GM08714 (cell line): ENCODE data around the gene CRIM1.
"Not testable (repeated sequence)": the region's sequence is repeated elsewhere in the genome, so short reads cannot be mapped to it uniquely, and the experiment has no call there.

Experiments used
- H3K4me3 ChIP-seq: fragments of 200-500 bp; sonication (Bioruptor generic); 2 replicates; pipeline ENCODE4 v1.5.1; 2014; ENCODE audit warnings: mild to moderate bottlenecking, low read length, inconsistent platforms
- ZNF274 ChIP-seq: IDR thresholded peaks from 2 replicates; pipeline ENCODE4 v1.6.1; 2012; ENCODE audit warnings: mild to moderate bottlenecking, low read depth, low read length

Gene CRIM1, protein sequence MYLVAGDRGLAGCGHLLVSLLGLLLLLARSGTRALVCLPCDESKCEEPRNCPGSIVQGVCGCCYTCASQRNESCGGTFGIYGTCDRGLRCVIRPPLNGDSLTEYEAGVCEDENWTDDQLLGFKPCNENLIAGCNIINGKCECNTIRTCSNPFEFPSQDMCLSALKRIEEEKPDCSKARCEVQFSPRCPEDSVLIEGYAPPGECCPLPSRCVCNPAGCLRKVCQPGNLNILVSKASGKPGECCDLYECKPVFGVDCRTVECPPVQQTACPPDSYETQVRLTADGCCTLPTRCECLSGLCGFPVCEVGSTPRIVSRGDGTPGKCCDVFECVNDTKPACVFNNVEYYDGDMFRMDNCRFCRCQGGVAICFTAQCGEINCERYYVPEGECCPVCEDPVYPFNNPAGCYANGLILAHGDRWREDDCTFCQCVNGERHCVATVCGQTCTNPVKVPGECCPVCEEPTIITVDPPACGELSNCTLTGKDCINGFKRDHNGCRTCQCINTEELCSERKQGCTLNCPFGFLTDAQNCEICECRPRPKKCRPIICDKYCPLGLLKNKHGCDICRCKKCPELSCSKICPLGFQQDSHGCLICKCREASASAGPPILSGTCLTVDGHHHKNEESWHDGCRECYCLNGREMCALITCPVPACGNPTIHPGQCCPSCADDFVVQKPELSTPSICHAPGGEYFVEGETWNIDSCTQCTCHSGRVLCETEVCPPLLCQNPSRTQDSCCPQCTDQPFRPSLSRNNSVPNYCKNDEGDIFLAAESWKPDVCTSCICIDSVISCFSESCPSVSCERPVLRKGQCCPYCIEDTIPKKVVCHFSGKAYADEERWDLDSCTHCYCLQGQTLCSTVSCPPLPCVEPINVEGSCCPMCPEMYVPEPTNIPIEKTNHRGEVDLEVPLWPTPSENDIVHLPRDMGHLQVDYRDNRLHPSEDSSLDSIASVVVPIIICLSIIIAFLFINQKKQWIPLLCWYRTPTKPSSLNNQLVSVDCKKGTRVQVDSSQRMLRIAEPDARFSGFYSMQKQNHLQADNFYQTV

DNA sequence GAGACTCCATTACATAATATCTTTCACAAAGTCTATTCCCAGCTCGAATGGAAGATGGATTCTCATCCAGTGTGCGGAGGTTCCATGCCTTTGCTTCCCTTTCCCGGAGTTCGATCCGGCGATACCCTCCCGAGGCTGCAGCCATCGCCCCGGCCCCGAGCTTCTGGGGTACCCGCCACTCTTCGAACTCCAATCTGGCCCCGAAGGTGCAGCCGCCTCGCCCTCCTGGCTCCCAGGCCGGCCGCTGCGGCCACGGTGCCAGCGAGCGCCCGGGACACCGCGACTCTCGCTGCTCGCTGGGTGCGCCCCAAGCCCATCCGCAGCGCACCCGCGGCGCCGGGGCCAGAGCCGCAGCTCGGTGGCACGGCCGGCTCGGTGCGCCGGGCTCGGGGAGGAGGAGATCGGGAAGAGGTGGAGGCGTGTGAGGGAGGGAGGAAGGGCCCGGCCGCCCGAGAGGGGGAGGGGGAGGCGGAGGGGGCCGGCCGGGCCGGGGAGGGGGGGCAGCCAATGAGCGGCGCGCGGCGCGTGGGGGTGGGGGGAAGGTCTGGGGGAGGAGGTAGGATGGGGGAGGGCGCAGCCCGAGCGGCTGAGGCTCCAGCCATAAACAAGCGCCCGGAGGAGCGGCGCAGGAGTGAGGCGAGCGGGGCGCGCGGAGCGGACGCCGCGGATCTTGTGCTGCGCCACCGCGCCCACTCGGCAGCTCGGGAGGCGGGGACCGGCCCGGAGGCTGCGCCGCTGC, at the start of gene CRIM1:
Gene CRIM1 (plus strand): TSS at position 628 of the 739 bp plus-strand sequence. CDS start 515 bp downstream, outside the sequence.
- peak within 1 kb of the TSS; percentile 69 for H3K4me3 ChIP-seq

DNA sequence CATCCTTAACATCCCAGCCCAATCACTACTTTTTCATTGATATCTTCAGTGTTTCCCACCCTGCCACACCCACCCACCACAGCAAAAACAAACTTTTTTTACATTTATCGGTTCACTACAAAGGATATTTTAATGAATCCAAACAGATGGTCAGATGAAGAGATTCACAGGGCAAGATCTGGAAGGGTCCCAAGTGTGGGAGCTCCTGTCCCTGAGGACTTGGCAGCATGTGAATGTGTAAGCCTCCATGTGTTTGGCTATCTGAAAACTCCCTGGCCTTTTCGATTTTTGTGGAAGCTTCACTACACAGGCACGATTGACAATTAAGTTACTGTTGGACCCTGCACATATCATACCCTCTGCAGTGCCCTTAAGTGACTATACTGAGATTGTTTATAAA, 48.1 kb upstream of the CRIM1 start:
- no peak overlapping the region for H3K4me3 ChIP-seq
- TF ChIP-seq ZNF274 = no peak

More for the DNA sequence above, at the start of gene CRIM1:
- TF ChIP-seq ZNF274 = no peak

DNA sequence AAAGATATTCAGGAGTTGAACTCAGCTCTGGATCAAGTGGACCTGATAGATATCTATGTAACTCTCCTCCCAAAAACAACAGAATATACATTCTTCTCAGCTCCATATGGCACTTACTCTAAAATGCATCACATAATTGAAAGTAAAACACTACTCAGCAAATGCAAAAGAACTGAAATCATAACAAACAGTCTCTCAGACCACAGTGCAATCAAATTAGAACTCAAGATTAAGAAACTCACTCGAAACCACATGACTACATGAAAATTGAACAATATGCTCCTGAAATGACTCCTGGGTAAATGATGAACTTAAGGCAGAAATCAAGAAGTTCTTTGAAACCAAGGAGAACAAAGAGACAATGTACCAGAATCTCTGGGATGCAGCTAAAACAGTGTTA, 45.1 kb upstream of the CRIM1 start:
- H3K4me3 ChIP-seq = not testable (repeated sequence)

DNA sequence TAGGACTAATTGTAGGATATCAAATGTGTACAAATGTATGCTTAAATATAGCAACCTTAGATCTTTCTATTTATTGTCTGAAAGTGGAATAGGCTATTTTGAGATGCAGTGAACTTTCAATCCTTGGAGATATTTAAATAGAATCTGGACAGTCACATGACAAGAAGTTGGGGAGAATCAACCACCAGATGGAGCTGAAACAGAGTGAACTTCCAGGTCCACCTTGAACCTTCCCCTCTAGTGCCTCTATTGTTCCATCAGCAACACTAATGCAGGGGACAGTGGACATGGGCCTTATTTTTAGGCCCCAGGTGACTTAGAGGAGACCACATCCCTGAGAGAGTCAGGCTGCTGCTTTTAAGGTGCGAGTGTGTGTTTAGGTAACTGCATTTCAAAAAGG, 37.0 kb upstream of the CRIM1 start:
- H3K4me3 ChIP-seq = no peak overlapping the region
- no peak for TF ChIP-seq ZNF274

DNA sequence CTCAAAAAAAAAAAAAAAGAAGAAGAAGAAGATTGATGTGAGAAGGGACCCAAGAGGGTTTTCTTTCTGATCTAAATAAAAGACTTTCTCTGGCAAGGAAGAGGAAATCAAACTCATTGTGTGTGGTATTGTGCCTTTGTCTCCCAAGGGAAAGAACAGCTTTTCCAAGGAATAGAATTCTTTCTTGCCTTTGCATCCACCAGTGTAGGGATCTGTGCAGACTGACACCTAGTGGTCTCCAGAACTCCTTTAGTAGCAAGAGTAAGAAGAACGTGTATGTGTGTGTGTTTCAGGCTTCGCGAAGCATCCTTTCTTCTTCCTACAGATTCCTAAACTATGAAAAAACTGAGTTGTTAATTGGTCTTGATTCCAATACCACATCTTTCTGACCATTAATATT, 33.5 kb upstream of the CRIM1 start:
- TF ChIP-seq ZNF274 = no peak
- H3K4me3 ChIP-seq = no peak overlapping the region

DNA sequence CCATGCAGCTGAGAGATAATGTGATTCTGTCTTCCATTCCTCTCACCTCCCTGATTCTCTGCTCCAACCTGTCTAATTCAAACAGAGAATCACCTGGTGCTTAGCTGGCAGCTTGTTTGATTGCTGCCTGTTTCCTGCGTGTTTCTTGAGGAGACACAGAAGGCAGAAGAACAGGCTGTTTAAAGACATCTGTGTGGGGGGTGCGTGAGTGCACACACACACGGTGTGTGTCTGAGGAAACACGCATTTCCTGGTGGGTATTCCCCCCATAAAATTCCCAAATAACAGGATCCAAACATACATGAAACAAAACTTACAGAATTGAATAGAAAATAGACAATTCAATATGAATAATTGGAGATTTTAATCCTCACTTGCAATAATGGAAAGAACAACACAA, 29.3 kb upstream of the CRIM1 start:
- no peak for TF ChIP-seq ZNF274
- H3K4me3 ChIP-seq = no peak overlapping the region

DNA sequence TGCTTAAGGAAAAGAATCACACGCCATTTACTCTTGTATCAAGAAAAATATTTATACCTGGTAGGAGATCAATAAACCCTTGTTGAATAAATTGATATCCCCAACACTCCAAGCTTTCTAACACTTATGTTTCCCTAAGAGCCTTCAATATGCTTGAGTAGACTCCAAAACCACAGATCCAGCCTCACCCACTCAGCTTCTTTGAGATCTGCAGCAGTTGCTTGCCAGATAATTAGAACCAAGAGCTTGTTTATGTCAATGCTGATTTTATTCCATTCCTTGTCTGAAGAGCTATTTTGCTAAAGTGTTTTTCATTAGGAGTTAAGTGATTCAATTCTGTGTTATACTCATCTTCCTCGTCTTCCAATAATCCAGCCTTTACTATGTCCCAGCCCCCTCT, 26.3 kb upstream of the CRIM1 start:
- no peak for TF ChIP-seq ZNF274
- H3K4me3 ChIP-seq = no peak overlapping the region

DNA sequence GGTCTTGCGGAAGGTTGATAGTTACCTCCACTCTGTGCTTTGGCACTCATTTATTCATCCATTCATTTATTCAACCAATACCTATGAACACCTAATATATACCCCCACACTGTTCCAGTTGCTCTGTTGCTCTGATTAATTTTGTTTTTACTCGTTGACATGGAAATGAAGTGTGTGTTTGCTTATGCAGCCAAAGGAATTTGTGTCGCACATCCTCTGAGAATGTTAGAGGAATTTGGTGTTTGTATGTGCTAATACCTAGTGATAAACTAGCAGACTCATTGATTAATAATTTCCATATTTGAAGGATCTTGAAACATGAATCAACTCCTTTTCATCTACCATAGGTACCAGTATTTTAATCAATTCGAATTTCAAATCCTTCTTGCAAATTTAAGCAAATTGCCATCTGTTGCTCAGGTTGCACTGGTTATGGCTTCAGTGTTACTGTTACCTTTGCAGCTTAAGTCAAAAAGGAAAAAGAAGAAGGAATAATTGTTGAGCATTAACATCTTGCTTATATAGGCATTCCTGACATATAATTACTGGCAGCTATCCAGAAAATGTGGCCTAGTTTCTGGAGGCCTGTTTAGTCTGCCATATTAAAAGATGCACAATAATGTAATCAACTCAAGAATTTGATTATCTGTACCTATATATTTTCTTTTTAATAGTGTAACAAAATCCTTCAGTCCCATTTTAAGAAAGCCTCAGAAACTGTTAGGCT, 25.7 kb upstream of the CRIM1 start:
- H3K4me3 ChIP-seq = no peak overlapping the region

DNA sequence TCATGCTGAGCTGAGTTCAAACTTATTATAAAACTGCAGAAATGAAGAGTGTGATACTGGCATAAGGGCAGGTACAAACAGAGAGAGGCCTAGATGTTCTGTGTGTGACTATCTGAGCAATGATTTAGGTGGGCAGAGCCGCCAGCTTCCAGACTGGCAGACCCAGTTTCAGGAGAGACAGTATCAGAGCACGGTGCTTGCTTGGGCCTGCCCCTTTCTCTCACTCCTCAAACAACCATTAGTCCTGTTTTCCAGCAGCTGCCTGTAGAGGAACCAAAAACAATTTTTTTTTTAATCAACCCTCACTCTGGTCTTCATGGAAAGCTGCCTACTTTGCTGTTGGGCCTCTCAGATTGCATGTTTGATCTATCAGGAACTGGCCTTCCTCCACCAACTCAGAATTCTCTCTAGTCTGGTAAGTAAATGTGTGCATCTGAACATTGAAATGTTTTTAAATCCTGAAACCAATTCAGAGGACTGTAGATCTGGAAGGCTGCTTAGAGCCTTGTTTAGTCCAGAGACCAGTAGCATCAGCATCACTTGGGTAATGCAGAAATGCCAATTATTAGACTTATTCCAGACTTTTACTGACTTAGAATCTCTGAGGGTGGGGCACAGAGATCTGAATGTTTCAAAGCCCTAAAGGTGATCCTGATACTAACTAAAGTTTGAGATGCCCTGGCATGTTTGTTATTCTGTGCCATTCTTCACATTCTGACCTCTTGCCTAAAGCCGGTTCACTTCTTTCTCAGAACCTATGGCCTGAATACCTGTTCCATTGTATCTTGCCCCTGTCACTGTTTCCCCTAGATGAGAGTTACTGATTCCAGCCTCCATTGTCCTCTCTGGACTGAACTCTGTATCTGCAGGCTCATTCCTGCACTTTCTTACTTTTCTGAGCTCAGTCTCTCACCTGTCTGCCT, 24.8 kb upstream of the CRIM1 start:
- H3K4me3 ChIP-seq = no peak overlapping the region
- TF ChIP-seq ZNF274 = no peak

More for the DNA sequence above, 25.7 kb upstream of the CRIM1 start:
- no peak for TF ChIP-seq ZNF274

DNA sequence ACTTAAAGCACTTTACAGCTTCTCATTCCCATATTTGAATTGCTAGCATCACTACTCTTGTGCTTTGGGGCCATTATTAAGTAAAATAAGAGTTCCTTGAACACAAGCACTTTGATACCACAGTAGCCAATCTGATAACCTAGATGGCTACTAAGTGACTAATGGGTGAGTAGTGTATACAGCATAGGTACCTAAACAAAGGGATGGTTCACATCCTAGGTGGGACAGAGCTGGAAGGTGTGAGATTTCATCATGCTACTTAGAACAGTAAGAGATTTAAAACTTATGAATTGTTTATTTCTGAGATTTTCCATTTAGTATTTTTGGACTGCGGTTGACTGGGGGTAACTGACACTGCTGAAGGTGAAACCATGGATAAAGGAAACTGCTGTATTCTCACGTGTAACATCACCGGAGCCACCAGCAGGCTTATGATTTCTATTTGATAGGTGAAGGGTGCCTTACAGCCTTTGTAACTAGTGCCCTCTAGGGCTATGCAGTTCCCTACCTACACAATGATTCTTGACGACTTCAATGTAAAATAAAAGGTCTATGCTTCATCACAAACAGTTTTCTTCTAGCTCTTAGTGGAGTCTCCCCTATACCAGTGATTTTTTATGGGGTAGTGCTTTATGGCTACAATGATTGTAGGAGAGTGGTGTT, 22.1 kb upstream of the CRIM1 start:
- TF ChIP-seq ZNF274 = no peak
- no peak overlapping the region for H3K4me3 ChIP-seq

DNA sequence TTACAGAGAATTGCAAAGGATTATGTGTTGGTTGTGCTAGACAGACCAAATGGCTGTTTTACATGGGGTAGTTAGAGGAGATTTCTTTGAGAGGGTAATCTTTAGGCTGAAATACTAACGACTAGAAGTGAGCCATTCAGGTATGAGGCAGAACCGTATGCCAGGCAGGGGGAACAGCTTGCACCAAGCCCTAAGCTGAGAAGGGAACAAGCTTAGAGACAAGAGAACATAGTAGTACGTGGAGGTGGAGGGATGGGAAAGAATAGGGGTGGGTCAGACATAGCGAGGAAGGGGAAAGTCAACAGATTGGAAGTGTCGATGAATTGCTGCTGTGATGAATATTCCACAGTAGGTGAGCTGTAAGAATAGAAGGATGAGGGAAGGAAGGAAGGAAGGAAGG, 20.0 kb upstream of the CRIM1 start:
- no peak overlapping the region for H3K4me3 ChIP-seq
- no peak for TF ChIP-seq ZNF274

DNA sequence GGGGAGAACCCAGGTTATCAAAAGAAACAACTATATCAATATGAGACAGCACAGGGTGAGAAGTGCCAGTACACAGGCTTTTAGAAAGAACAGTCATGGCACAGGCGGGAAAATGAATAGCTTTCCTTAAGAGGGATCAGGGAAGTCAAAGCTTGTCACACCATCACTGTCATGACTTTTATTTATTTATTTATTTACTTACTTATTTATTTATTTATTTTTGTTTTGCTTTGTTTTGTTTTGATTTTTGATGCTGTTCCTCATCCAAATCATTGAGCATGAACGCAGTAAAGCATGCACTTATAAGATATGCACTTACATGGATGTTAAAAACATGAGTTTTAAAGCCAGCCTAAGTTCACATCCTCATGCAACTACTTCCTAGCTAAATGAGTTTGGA, 19.3 kb upstream of the CRIM1 start:
- H3K4me3 ChIP-seq = no peak overlapping the region

More for the DNA sequence above, 19.3 kb upstream of the CRIM1 start:
- no peak for TF ChIP-seq ZNF274
